GM18517 (cell line): ENCODE results near the gene PLEKHG3.

Source experiments
- ATAC-seq: cut with Tn5 transposase; IDR thresholded peaks from one replicate; pipeline ENCODE4 v1.9.1; 2021; ENCODE audit warnings: mild to moderate bottlenecking, moderate library complexity; ENCODE audit not compliant: unreplicated experiment

PLEKHG3 gene

GRCh38 chr14:64762044-64763034, 58.1 kb downstream of the PLEKHG3 start:
- ATAC-seq, result no peak

- ATAC-seq, result no peak
Measured at GRCh38 chr14:64763085-64763782, 59.0 kb downstream of the PLEKHG3 start.

- ATAC-seq, result no peak
Measured at GRCh38 chr14:64763801-64764621, 59.8 kb downstream of the PLEKHG3 start.

- no peak for ATAC-seq
Measured at GRCh38 chr14:64764641-64765520, 60.7 kb downstream of the PLEKHG3 start.

- ATAC-seq, result no peak
Measured at GRCh38 chr14:64765740-64766302, 61.6 kb downstream of the PLEKHG3 start.

GRCh38 chr14:64766430-64767151, 62.4 kb downstream of the PLEKHG3 start:
- no peak for ATAC-seq

GRCh38 chr14:64767215-64767964, 63.2 kb downstream of the PLEKHG3 start:
- ATAC-seq, result no peak

- no peak for ATAC-seq
Measured at GRCh38 chr14:64768401-64769095, 64.3 kb downstream of the PLEKHG3 start.

GRCh38 chr14:64769096-64770020, 65.1 kb downstream of the PLEKHG3 start:
- no peak for ATAC-seq

- ATAC-seq, result no peak
Measured at GRCh38 chr14:64770751-64771150, 66.5 kb downstream of the PLEKHG3 start.

- ATAC-seq, result no peak
Measured at GRCh38 chr14:64771161-64771560, 66.9 kb downstream of the PLEKHG3 start.

- no peak for ATAC-seq
Measured at GRCh38 chr14:64772397-64772950, 68.2 kb downstream of the PLEKHG3 start.

GRCh38 chr14:64773046-64773445, 68.8 kb downstream of the PLEKHG3 start:
- no peak for ATAC-seq

- no peak for ATAC-seq
Measured at GRCh38 chr14:64773577-64773976, 69.4 kb downstream of the PLEKHG3 start.

GRCh38 chr14:64774272-64774671, 70.0 kb downstream of the PLEKHG3 start:
- no peak for ATAC-seq

- no peak for ATAC-seq
Measured at GRCh38 chr14:64775081-64775777, 71.0 kb downstream of the PLEKHG3 start.
